Esophagus muscularis mucosa (tissue), 4 donors: Measurements from ENCODE around the gene CPA3. TPM values are rescaled to one million over a fixed set of nuclear protein-coding genes. Genes with fewer than 3 reads are reported as not detected.

Source experiments
- DNase-seq: peaks from one replicate; pipeline ENCODE4 v3.0.0-alpha.2; 2017; ENCODE audit errors: extremely low spot score
- H3K27ac ChIP-seq, 4 donors: fragments of 200-600 bp; sonication (generic); replicated peaks in 1 of 4; 1 replicate in 3 of 4; 2 replicates in 1 of 4; pipeline ENCODE4 v1.5.1; 2016 to 2019; ENCODE audit warnings: mild to moderate bottlenecking in 1 of 4
- H3K27me3 ChIP-seq, 4 donors: fragments of 200-600 bp; sonication (generic); one replicate each; pipeline versions ENCODE4 v1.5.1 to v1.6.0; 2016 to 2019
- H3K36me3 ChIP-seq, 4 donors: fragments of 200-600 bp; sonication (generic); one replicate each; pipeline ENCODE4 v1.5.1; 2016 to 2019
- H3K4me1 ChIP-seq, 4 donors: fragments of 200-600 bp; sonication (generic); one replicate each; pipeline ENCODE4 v1.5.1; 2016 to 2019
- H3K4me3 ChIP-seq, 4 donors: fragments of 200-600 bp; sonication (generic); 1 replicate in 2 of 4; 2 replicates in 2 of 4; pipeline ENCODE4 v1.5.1; 2016 to 2019; ENCODE audit warnings: mild to moderate bottlenecking in 4 of 4, moderate library complexity in 1 of 4
- H3K9me3 ChIP-seq, 4 donors: fragments of 200-600 bp; sonication (generic); 1 replicate in 3 of 4; 2 replicates in 1 of 4; pipeline ENCODE4 v1.5.1; 2016 to 2019
- EP300 ChIP-seq: sonication (generic); formaldehyde crosslinking; IDR thresholded peaks from one replicate; pipeline ENCODE4 v1.6.1; 2017; ENCODE audit warnings: antibody characterized with exemption
- POLR2A ChIP-seq: fragments of 450-650 bp; IDR thresholded peaks from one replicate; pipeline ENCODE4 v1.6.1; 2017; ENCODE audit warnings: antibody characterized with exemption, moderate library complexity, mild to moderate bottlenecking, low read depth
- POLR2AphosphoS5 ChIP-seq, 2 donors: sonication (generic); formaldehyde crosslinking; IDR thresholded peaks; one replicate each; pipeline ENCODE4 v1.6.1; 2017; ENCODE audit warnings: antibody characterized with exemption in 2 of 2
- WGBS: methylation state at CpG from one replicate; pipeline ENCODE4 v1.1.5; 2018; 5-methylcytosine and 5-hydroxymethylcytosine counted together
- intact Hi-C: fragments of 100-400 bp; cut with DNase I; formaldehyde crosslinking; loops from one replicate; pipeline ENCODE4 v1.15.1; 2023
- total RNA-seq, 4 donors: library from RNA; depleted of rRNA; stranded (reverse); fragments of >200 nt; gene quantifications; one replicate each; pipeline versions ENCODE4 v1.1.0 to v1.2.1, GENCODE V29; 2016
- TF ChIP-seq, protein P1 (sequence below), 3 experiments: fragments of 200-600 bp in 2 of 3; fragments of 450-650 bp in 1 of 3; sonication (generic) in 2 of 3; IDR thresholded peaks; one replicate each; pipeline ENCODE4 v1.5.1; 2017 to 2019; ENCODE audit warnings: antibody characterized with exemption in 3 of 3, mild to moderate bottlenecking in 2 of 3, moderate library complexity in 1 of 3

CPA3 gene
- total RNA-seq, 4 donors from 2014 or later = 3.7 to 49.9 (median 28.2) TPM

DNA sequence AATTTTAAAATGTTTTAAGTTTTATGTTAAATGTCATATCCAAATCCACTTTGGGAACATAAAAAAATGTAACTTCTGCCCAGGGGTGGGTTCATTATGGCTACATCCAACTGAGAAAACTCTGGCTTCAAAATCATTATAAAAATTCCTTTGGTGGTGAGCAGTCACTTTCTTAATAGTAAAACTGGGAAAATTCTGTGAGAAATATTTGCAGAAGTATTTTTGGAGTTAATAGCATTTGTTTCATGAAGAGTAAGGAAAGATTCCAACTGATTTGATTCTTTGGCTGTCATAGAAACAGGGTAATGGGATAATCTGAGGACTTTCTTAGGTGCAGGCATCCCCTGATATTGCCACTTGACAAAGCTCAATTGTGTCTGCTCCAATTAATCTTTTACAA, 38.8 kb downstream of the CPA3 start:
- no peak for DNase-seq
- TF ChIP-seq, protein P1, sequence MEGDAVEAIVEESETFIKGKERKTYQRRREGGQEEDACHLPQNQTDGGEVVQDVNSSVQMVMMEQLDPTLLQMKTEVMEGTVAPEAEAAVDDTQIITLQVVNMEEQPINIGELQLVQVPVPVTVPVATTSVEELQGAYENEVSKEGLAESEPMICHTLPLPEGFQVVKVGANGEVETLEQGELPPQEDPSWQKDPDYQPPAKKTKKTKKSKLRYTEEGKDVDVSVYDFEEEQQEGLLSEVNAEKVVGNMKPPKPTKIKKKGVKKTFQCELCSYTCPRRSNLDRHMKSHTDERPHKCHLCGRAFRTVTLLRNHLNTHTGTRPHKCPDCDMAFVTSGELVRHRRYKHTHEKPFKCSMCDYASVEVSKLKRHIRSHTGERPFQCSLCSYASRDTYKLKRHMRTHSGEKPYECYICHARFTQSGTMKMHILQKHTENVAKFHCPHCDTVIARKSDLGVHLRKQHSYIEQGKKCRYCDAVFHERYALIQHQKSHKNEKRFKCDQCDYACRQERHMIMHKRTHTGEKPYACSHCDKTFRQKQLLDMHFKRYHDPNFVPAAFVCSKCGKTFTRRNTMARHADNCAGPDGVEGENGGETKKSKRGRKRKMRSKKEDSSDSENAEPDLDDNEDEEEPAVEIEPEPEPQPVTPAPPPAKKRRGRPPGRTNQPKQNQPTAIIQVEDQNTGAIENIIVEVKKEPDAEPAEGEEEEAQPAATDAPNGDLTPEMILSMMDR (IDR thresholded peaks at IDR 0.05) = no peak
- TF ChIP-seq POLR2AphosphoS5 (IDR thresholded peaks at IDR 0.05) = no peak
- no peak for TF ChIP-seq EP300

DNA sequence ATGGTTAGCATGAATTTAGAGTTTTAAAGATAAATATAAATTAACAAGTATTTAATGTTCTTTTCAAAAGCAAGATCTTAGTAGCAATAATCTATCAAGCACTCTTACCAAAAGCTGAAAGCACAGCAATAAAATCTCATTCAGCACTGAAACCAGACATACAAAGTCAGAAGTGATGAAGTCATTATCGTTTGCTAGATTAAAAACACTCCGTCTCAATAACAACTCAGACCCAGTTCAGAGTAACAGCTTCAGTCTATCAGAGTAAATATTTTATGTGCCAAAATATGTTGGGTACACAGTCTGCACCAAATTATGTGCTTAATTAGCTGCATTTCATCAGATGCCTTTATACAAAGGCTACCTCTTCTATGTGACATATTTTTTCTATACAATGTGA, 41.6 kb downstream of the CPA3 start:
- intact Hi-C loops = no loop called here
- DNase-seq = no peak
- Histone ChIP-seq H3K4me1 (no peaks in the 10 kb centered on the region), H3K4me3 (no peak overlapping the region), H3K27ac (no peak overlapping the region), H3K9me3 (no peaks in the 10 kb centered on the region), H3K27me3 (no peaks in the 10 kb centered on the region), H3K36me3 (no peaks in the 10 kb centered on the region)
- 79% methylated on average over 2 of the region's 2 CpGs for WGBS
- TF ChIP-seq POLR2AphosphoS5 (IDR thresholded peaks at IDR 0.05) (no peak), EP300 (no peak), POLR2A (no peak)
- TF ChIP-seq, protein P1 (IDR thresholded peaks at IDR 0.05) = no peak

More for the DNA sequence above, 38.8 kb downstream of the CPA3 start:
- no peak overlapping the region for H3K27ac ChIP-seq
- intact Hi-C loops = no loop called here
- no peaks in the 10 kb centered on the region for H3K36me3 ChIP-seq
- H3K4me3 ChIP-seq = no peak overlapping the region
- H3K27me3 ChIP-seq = no peaks in the 10 kb centered on the region
- H3K9me3 ChIP-seq = no peaks in the 10 kb centered on the region
- no peaks in the 10 kb centered on the region for H3K4me1 ChIP-seq

DNA sequence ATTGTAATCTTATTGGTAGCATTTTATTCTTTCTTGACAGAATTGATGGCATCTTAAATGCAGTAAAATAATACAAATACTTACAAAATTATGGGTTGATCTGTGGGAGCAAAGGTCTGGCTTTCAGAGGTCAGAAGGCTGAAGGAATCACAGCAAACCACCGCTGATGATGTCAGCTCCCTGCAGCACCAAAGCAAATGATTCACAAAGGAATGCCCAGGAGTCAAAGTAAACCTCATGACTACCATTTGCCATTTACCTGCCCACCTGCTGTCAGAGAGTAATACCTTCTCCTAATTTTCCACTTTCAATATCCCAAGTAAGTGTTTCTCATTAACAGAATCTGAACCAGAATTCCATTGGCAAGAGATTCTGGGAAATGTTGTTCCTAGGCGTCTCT, 46.1 kb downstream of the CPA3 start:
- no peak overlapping the region for H3K4me3 ChIP-seq
- H3K27ac ChIP-seq = no peak overlapping the region
- no peaks in the 10 kb centered on the region for H3K9me3 ChIP-seq
- H3K4me1 ChIP-seq = no peaks in the 10 kb centered on the region
- no peaks in the 10 kb centered on the region for H3K36me3 ChIP-seq
- no peak for TF ChIP-seq POLR2A
- TF ChIP-seq POLR2AphosphoS5 (IDR thresholded peaks at IDR 0.05) = no peak
- TF ChIP-seq EP300 = no peak
- TF ChIP-seq, protein P1 (IDR thresholded peaks at IDR 0.05) = no peak
- no peaks in the 10 kb centered on the region for H3K27me3 ChIP-seq
- intact Hi-C loops = no loop called here
- 80% methylated on average over 2 of the region's 2 CpGs for WGBS
- DNase-seq = no peak

DNA sequence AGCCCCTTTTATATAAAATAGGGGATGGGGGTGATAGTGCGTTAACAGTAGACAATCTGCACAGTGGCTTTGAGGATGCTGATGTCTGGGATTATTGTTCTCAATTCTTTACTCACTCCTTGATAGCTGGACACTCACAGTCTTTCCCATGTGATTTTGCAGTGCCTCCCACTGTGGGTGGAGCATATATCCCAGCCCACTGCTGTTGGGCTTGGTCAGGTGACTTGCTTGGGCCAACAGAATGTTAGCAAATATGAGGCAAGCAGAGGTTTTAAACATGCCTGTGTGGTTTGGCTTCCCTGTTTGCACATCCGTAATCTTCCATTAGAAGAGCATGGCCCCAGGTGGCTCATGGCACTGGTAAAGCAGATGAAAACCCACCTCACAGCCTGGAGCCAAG, 46.5 kb downstream of the CPA3 start:
- 90% methylated on average over 2 of the region's 2 CpGs for WGBS
- Histone ChIP-seq H3K27ac (no peak overlapping the region), H3K36me3 (no peaks in the 10 kb centered on the region), H3K4me1 (no peaks in the 10 kb centered on the region), H3K4me3 (no peak overlapping the region), H3K27me3 (no peaks in the 10 kb centered on the region), H3K9me3 (no peaks in the 10 kb centered on the region)
- no peak for DNase-seq
- no peak for TF ChIP-seq EP300
- TF ChIP-seq, protein P1 (IDR thresholded peaks at IDR 0.05) = no peak
- TF ChIP-seq POLR2A = no peak
- no peak for TF ChIP-seq POLR2AphosphoS5 (IDR thresholded peaks at IDR 0.05)
- intact Hi-C loops = no loop called here

DNA sequence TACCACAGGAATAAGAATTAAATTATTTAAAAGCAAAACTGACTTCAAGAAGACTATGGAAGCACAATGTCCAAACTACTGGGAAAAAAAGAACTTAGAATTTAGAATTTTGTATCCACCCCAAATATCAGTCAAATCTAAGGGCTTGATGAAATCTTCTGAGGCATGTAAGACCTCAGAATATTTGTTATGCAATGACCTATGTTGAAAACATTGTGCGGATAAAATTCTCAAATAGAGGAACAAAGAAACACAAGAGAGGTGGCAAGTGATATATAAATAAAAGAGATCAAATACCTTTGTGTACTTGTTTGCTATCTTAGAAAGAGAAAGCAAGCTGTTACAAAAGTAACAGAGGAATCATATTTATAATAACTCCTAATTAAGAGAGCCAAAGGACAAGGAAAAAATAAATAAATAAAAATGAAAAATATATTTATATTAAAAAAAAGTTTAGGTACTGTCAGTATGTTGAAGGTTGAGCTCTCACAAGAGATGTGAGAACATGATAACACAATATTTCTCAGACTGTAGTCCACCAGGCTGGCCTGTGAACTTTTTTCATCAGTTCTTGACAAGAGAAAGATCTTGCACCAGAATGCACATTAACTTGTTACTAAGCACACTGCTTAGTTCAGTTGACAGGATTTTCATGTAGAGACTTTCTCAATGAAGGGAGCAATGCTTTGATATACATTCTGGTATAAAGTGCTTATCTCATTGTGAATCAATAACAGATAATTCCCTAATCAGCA, 50.0 kb downstream of the CPA3 start:
- intact Hi-C loops = no loop called here
- Histone ChIP-seq H3K36me3 (no peaks in the 10 kb centered on the region), H3K4me1 (no peaks in the 10 kb centered on the region), H3K27ac (no peak overlapping the region), H3K27me3 (no peaks in the 10 kb centered on the region), H3K4me3 (no peak overlapping the region), H3K9me3 (no peaks in the 10 kb centered on the region)
- no peak for TF ChIP-seq POLR2A
- TF ChIP-seq, protein P1 (IDR thresholded peaks at IDR 0.05) = no peak
- no peak for TF ChIP-seq EP300
- no peak for TF ChIP-seq POLR2AphosphoS5 (IDR thresholded peaks at IDR 0.05)
- DNase-seq = no peak
- 82% methylated on average over 1 of the region's 1 CpG for WGBS
